HepG2 (cell line): ENCODE measurements around the gene GOT1. TPM values are rescaled to one million over a fixed set of nuclear protein-coding genes. Genes with fewer than 3 reads are reported as not detected.

Experiments used
- ATAC-seq: fragments of 200-7000 bp; cut with Tn5 transposase; 3 replicates; pipeline ENCODE4 v1.9.1; 2020; ENCODE audit warnings: mild to moderate bottlenecking, moderate library complexity
- BruUV-seq: library from RNA; stranded (reverse); fragments of 400-500 nt; replicated peaks from 2 replicates; lab custom pipeline; 2021; lab: Mats Ljungman, UMichigan
- CTCF ChIA-PET: fragments of 300-600 bp; formaldehyde crosslinking; extraction: SDS; loops from one replicate; lab custom pipeline; 2021; ENCODE audit warnings: low total read pairs, inconsistent platforms, low intra/inter-chr PET ratio; lab: Yijun Ruan, JAX
- POLR2A ChIA-PET: fragments of 350-600 bp; sonication (Branson Sonifier 250); formaldehyde crosslinking; loops from one replicate; lab custom pipeline; 2020; ENCODE audit warnings: antibody characterized with exemption, inconsistent platforms; lab: Yijun Ruan, JAX
- DNase-seq: peaks from one replicate; pipeline ENCODE4 v3.0.0-alpha.2; 2015; ENCODE audit warnings: low spot score
- FAIRE-seq: peaks from 3 replicates; lab custom pipeline; 2011; peaks lifted over from hg19 to GRCh38; lab: Jason Lieb, UNC
- H2AFZ ChIP-seq: one replicate; pipeline ENCODE4 v1.6.1; 2011; ENCODE audit warnings: low read length, inconsistent platforms
- H3K27ac ChIP-seq: fragments of 300-600 bp; 3 replicates; pipeline ENCODE4 v1.8.0; 2011; ENCODE audit warnings: mixed run types, mild to moderate bottlenecking, mixed read lengths, low read length, inconsistent platforms; ENCODE audit not compliant: insufficient read depth; ENCODE audit errors: extremely low read length
- H3K27me3 ChIP-seq, 2 experiments: fragments of 200-600 bp in 1 of 2; 2 replicates in 1 of 2; 3 replicates in 1 of 2; pipeline versions ENCODE4 v1.6.0 to v1.8.0; 2011; ENCODE audit warnings: low read length in 2 of 2, mild to moderate bottlenecking in 2 of 2, moderate library complexity in 2 of 2, inconsistent platforms in 1 of 2; ENCODE audit not compliant: insufficient read depth in 2 of 2, control insufficient read depth in 1 of 2
- H3K36me3 ChIP-seq, 2 experiments: fragments of 200-600 bp in 1 of 2; replicated peaks in 1 of 2; 2 replicates in 1 of 2; 3 replicates in 1 of 2; pipeline versions ENCODE4 v1.5.1 to v1.8.0; 2011; ENCODE audit warnings: low read length in 2 of 2, inconsistent platforms in 1 of 2; ENCODE audit not compliant: insufficient read depth in 2 of 2, control insufficient read depth in 1 of 2
- H3K4me1 ChIP-seq: 2 replicates; pipeline ENCODE4 v1.5.1; 2012; ENCODE audit warnings: low read length, inconsistent platforms; ENCODE audit not compliant: insufficient read depth
- H3K4me2 ChIP-seq: 2 replicates; pipeline ENCODE4 v1.6.0; 2011; ENCODE audit warnings: low read depth, low read length, inconsistent platforms
- H3K4me3 ChIP-seq, 3 experiments: fragments of 200-600 bp in 1 of 3; sonication (generic), shearing (Covaris generic) in 1 of 3; replicated peaks in 1 of 3; 2 replicates each; pipeline ENCODE4 v1.5.1; 2011 to 2016; ENCODE audit warnings: low read length in 3 of 3, inconsistent platforms in 2 of 3, low read depth in 2 of 3, mild to moderate bottlenecking in 2 of 3, control low read depth in 1 of 3, mixed read lengths in 1 of 3; ENCODE audit not compliant: insufficient read depth in 1 of 3
- H3K79me2 ChIP-seq: one replicate; pipeline ENCODE4 v1.6.1; 2011; ENCODE audit warnings: low read length, inconsistent platforms; ENCODE audit not compliant: insufficient read depth
- H3K9ac ChIP-seq: 2 replicates; pipeline ENCODE4 v1.6.0; 2011; ENCODE audit warnings: mild to moderate bottlenecking, low read depth, low read length, inconsistent platforms; ENCODE audit not compliant: insufficient read depth
- H3K9me3 ChIP-seq: 2 replicates; pipeline ENCODE4 v1.5.1; 2012; ENCODE audit warnings: mild to moderate bottlenecking, low read length
- H4K20me1 ChIP-seq: 2 replicates; pipeline ENCODE4 v1.6.0; 2011; ENCODE audit warnings: inconsistent platforms, mild to moderate bottlenecking, low read length, moderate library complexity; ENCODE audit not compliant: insufficient read depth
- CBX1 ChIP-seq: IDR thresholded peaks from one replicate; pipeline ENCODE4 v1.6.1; 2016; ENCODE audit warnings: antibody characterized with exemption, low read depth
- PHF21A ChIP-seq: sonication (generic); formaldehyde crosslinking; IDR thresholded peaks from 2 replicates; pipeline ENCODE4 v1.5.0; 2020; ENCODE audit warnings: mild to moderate bottlenecking, missing genetic modification reagents
- POLR2G ChIP-seq: fragments of 200-400 bp; formaldehyde crosslinking; IDR thresholded peaks from 2 replicates; pipeline ENCODE4 v1.6.1; 2018; ENCODE audit warnings: mild to moderate bottlenecking, low read depth, low read length, moderate library complexity
- THYN1 ChIP-seq: sonication (generic); formaldehyde crosslinking; IDR thresholded peaks from 2 replicates; pipeline ENCODE4 v1.8.1; 2023; ENCODE audit warnings: low read depth, mild to moderate bottlenecking, moderate library complexity, missing genetic modification reagents, borderline replicate concordance
- TMF1 ChIP-seq: sonication (generic); formaldehyde crosslinking; IDR thresholded peaks from 2 replicates; pipeline ENCODE4 v1.8.1; 2022; ENCODE audit warnings: low read depth, missing genetic modification reagents
- ZNF101 ChIP-seq: sonication (generic); formaldehyde crosslinking; IDR thresholded peaks from 2 replicates; pipeline ENCODE4 v1.4.0; 2020; ENCODE audit warnings: mild to moderate bottlenecking, low read depth, missing genetic modification reagents, borderline replicate concordance
- ZNF180 ChIP-seq: sonication (generic); formaldehyde crosslinking; IDR thresholded peaks from 2 replicates; pipeline ENCODE4 v1.4.0; 2020; ENCODE audit warnings: low read depth, missing genetic modification reagents, borderline replicate concordance
- ZNF547 ChIP-seq: sonication (generic); formaldehyde crosslinking; IDR thresholded peaks from 2 replicates; pipeline ENCODE4 v1.5.1; 2020; ENCODE audit warnings: mild to moderate bottlenecking, missing genetic modification reagents
- WGBS: methylation state at CpG from one replicate; pipeline ENCODE4 v1.1.6; 2017; ENCODE audit warnings: low lambda C conversion rate; 5-methylcytosine and 5-hydroxymethylcytosine counted together
- in situ Hi-C: cut with HindIII; loops from 2 replicates; pipeline ENCODE4 v1.10.0; 2017; ENCODE audit warnings: low pct_unique_long_range_greater_than_20kb; ENCODE audit not compliant: extremely low pct_ligation_motif_present
- intact Hi-C: fragments of 100-400 bp; cut with micrococcal nuclease; formaldehyde crosslinking; loops from one replicate; pipeline ENCODE4 v1.10.0; 2022; ENCODE audit not compliant: unreplicated experiment
- polyA plus RNA-seq, 8 experiments: library from polyadenylated mRNA; depleted of rRNA in 3 of 8; stranded (reverse) in 7 of 8; unstranded in 1 of 8; fragments of >200 nt; fragmentation: Illumina TruSeq in 4 of 8; extraction: Trizol in 4 of 8; gene quantifications; 2 replicates each; pipeline versions ENCODE4 v1.2.1 to v1.2.3, GENCODE V29; 2011 to 2016; ENCODE audit warnings: low read depth in 4 of 8, missing spikeins in 1 of 8, mixed read lengths in 1 of 8; ENCODE audit not compliant: insufficient read depth in 1 of 8
- total RNA-seq, 5 experiments: library from RNA; depleted of rRNA; stranded (reverse); fragments of >200 nt; fragmentation: Illumina TruSeq; extraction: Trizol; gene quantifications; 2 replicates each; pipeline ENCODE4 v1.2.3, GENCODE V29; 2016; ENCODE audit warnings: low read depth in 1 of 5
- TF ChIP-seq, protein P1 (sequence below), 2 experiments: fragments of 450-650 bp in 1 of 2; sonication (generic) in 1 of 2; formaldehyde crosslinking; IDR thresholded peaks; 2 replicates each; pipeline versions ENCODE4 v1.5.0 to v1.8.0; 2020 to 2022; ENCODE audit warnings: mild to moderate bottlenecking in 1 of 2, missing genetic modification reagents in 1 of 2
- TF ChIP-seq, protein P2 (sequence below): IDR thresholded peaks from 2 replicates; pipeline ENCODE4 v1.6.1; 2012; ENCODE audit warnings: low read depth, low read length, improper control_type of control experiment
- TF ChIP-seq, protein P3 (sequence below): sonication (generic); formaldehyde crosslinking; IDR thresholded peaks from 2 replicates; pipeline ENCODE4 v1.4.0; 2020; ENCODE audit warnings: missing genetic modification reagents, borderline replicate concordance
- TF ChIP-seq, protein P4 (sequence below): fragments of 450-650 bp; IDR thresholded peaks from 2 replicates; pipeline ENCODE4 v1.6.1; 2017

The GOT1 gene
- total and polyA plus RNA-seq, 2 of the 13 experiments (the other 11 are each of a cell fraction or from before 2014, with no cell fraction given): 81.2 to 102 TPM

DNA sequence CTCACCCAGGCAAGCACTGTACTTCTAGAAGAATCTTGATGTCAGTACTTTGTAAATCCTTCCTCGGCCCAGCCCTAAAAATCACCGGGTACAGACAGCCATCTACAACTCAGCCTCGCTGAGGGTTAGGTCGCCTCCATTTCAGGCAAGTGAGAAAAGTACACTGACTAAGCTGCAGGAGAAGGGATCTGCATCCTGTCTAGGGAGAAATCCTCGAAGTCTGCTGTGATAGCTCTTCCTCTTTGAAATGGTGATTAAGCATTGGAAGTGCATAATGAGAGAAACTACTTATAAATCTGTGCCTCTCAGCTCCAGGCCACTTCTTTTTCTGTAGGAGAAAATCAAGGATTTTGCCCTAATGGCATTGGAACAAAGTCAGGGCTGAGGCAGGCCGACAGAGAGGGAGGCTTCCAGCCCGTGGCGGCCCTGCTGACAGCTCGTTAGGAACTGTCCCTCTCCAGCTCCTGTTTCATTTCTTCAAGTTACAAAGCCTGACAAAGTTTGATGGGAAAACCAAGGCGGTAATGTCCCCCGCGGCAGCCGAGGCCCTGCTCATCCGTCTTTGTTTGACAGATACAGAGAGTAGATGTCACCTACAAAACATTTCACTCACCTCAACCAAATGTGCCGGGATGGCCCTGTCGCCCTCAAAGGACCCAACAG is 14.1 kb upstream of the GOT1 start:
- intact Hi-C loops: no loop called here
- ChIA-PET CTCF (no interaction called here), POLR2A (interaction anchor here (0.8 kb wide), 1 partner anchor 14 kb away, joined by 3 read pairs; the partner anchor contains the start of gene GOT1)
- TF ChIP-seq, protein P1, sequence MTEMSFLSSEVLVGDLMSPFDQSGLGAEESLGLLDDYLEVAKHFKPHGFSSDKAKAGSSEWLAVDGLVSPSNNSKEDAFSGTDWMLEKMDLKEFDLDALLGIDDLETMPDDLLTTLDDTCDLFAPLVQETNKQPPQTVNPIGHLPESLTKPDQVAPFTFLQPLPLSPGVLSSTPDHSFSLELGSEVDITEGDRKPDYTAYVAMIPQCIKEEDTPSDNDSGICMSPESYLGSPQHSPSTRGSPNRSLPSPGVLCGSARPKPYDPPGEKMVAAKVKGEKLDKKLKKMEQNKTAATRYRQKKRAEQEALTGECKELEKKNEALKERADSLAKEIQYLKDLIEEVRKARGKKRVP (CRISPR knock-in tag; IDR thresholded peaks at IDR 0.05): no peak
- TF ChIP-seq ZNF547 (no peak), THYN1 (CRISPR knock-in tag) (no peak), PHF21A (CRISPR knock-in tag) (no peak), TMF1 (CRISPR knock-in tag) (no peak), CBX1 (no peak), ZNF180 (no peak), ZNF101 (CRISPR knock-in tag) (no peak), POLR2G (no peak)
- TF ChIP-seq, protein P2, sequence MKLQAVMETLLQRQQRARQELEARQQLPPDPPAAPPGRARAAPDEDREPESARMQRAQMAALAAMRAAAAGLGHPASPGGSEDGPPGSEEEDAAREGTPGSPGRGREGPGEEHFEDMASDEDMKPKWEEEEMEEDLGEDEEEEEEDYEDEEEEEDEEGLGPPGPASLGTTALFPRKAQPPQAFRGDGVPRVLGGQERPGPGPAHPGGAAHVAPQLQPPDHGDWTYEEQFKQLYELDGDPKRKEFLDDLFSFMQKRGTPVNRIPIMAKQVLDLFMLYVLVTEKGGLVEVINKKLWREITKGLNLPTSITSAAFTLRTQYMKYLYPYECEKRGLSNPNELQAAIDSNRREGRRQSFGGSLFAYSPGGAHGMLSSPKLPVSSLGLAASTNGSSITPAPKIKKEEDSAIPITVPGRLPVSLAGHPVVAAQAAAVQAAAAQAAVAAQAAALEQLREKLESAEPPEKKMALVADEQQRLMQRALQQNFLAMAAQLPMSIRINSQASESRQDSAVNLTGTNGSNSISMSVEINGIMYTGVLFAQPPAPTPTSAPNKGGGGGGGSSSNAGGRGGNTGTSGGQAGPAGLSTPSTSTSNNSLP: no peak
- TF ChIP-seq, protein P3, sequence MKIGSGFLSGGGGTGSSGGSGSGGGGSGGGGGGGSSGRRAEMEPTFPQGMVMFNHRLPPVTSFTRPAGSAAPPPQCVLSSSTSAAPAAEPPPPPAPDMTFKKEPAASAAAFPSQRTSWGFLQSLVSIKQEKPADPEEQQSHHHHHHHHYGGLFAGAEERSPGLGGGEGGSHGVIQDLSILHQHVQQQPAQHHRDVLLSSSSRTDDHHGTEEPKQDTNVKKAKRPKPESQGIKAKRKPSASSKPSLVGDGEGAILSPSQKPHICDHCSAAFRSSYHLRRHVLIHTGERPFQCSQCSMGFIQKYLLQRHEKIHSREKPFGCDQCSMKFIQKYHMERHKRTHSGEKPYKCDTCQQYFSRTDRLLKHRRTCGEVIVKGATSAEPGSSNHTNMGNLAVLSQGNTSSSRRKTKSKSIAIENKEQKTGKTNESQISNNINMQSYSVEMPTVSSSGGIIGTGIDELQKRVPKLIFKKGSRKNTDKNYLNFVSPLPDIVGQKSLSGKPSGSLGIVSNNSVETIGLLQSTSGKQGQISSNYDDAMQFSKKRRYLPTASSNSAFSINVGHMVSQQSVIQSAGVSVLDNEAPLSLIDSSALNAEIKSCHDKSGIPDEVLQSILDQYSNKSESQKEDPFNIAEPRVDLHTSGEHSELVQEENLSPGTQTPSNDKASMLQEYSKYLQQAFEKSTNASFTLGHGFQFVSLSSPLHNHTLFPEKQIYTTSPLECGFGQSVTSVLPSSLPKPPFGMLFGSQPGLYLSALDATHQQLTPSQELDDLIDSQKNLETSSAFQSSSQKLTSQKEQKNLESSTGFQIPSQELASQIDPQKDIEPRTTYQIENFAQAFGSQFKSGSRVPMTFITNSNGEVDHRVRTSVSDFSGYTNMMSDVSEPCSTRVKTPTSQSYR (CRISPR knock-in tag): no peak
- TF ChIP-seq, protein P4, sequence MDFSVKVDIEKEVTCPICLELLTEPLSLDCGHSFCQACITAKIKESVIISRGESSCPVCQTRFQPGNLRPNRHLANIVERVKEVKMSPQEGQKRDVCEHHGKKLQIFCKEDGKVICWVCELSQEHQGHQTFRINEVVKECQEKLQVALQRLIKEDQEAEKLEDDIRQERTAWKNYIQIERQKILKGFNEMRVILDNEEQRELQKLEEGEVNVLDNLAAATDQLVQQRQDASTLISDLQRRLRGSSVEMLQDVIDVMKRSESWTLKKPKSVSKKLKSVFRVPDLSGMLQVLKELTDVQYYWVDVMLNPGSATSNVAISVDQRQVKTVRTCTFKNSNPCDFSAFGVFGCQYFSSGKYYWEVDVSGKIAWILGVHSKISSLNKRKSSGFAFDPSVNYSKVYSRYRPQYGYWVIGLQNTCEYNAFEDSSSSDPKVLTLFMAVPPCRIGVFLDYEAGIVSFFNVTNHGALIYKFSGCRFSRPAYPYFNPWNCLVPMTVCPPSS: no peak
- Histone ChIP-seq H4K20me1 (no peaks in the 10 kb centered on the region), H3K9me3 (no peaks in the 10 kb centered on the region), H3K27ac (no peak overlapping the region), H3K79me2 (no peaks in the 10 kb centered on the region), H2AFZ (no peak overlapping the region), H3K27me3 (peaks cover 1 to 23% of the 10 kb centered on the region in 2 experiments; a peak in 4 of 5 replicates), H3K4me3 (no peak overlapping the region), H3K4me1 (peaks cover 11% of the 10 kb centered on the region), H3K36me3 (no peaks in the 10 kb centered on the region), H3K9ac (no peak overlapping the region), H3K4me2 (no peak overlapping the region; the same call in 1 of the 2 replicates)
- DNase-seq: no peak
- ATAC-seq: peak; percentile 33; the same call in 1 of the 3 replicates
- WGBS: 38% methylated on average over 13 of the region's 16 CpGs
- BruUV-seq: no TSS peak
- in situ Hi-C loops: no loop called here
- no peak for FAIRE-seq
